LHCN-M2 (cell line): ENCODE measurements around the gene MPEG1. TPM values are rescaled to one million over a fixed set of nuclear protein-coding genes. Genes with fewer than 3 reads are reported as not detected.

Source experiments
- DNase-seq: peaks from one replicate; pipeline ENCODE4 v3.0.0-alpha.2; 2012; ENCODE audit warnings: low read depth
- polyA plus RNA-seq: library from polyadenylated mRNA; unstranded; fragments of >200 nt; gene quantifications from one replicate; pipeline ENCODE4 v1.2.1, GENCODE V29; 2012; ENCODE audit warnings: missing spikeins
- total RNA-seq: library from RNA; depleted of rRNA; stranded (reverse); fragments of >200 nt; gene quantifications from 2 replicates; pipeline ENCODE4 v1.2.3, GENCODE V29; 2014; rRNA removed

The MPEG1 gene, protein sequence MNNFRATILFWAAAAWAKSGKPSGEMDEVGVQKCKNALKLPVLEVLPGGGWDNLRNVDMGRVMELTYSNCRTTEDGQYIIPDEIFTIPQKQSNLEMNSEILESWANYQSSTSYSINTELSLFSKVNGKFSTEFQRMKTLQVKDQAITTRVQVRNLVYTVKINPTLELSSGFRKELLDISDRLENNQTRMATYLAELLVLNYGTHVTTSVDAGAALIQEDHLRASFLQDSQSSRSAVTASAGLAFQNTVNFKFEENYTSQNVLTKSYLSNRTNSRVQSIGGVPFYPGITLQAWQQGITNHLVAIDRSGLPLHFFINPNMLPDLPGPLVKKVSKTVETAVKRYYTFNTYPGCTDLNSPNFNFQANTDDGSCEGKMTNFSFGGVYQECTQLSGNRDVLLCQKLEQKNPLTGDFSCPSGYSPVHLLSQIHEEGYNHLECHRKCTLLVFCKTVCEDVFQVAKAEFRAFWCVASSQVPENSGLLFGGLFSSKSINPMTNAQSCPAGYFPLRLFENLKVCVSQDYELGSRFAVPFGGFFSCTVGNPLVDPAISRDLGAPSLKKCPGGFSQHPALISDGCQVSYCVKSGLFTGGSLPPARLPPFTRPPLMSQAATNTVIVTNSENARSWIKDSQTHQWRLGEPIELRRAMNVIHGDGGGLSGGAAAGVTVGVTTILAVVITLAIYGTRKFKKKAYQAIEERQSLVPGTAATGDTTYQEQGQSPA
- not detected in 2 replicates for total RNA-seq
- polyA plus RNA-seq: not detected

DNA sequence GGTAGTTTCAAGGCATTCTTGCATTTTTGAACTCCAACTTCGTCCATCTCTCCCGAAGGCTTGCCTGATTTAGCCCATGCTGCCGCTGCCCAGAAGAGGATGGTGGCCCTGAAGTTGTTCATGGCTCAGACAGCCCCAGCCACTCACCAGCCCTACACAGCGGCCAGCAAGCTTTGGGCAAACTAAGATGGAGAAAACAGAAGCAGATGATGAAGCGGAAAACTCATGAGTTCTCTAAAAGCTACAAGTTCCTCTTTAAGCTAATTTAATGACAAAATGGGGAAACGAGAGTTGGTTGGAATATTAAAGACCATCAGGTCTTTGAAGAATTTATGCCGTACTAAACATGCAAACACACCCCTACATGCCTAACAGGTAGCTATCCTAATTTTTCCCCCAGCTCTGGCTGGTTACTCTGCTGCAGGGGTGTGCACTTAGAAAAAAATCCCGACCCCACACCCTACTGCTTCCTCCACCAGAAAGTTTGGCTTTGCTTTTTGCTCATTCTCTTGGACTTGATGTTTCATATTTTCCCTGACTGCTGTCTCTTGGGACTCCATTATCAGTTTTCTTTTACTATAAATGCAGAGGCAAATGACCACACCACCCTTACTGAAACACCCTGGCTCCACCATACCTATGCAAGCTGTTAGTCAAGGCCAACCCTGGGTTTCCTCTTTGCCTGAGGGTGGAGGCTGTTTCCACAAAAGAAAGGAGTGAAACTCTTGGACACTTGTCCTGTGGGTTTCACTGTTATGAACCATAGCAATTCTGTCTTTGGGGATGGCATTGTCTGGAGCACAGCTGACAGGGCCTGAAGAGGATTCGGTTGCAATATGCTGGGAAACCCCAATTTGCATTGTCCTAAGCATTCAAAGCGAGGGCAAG is at the start of gene MPEG1:
MPEG1 (minus strand) TSS at position 184 of the 888 bp plus-strand sequence; CDS start at position 122, 62 bp downstream.
- no peak for DNase-seq

DNA sequence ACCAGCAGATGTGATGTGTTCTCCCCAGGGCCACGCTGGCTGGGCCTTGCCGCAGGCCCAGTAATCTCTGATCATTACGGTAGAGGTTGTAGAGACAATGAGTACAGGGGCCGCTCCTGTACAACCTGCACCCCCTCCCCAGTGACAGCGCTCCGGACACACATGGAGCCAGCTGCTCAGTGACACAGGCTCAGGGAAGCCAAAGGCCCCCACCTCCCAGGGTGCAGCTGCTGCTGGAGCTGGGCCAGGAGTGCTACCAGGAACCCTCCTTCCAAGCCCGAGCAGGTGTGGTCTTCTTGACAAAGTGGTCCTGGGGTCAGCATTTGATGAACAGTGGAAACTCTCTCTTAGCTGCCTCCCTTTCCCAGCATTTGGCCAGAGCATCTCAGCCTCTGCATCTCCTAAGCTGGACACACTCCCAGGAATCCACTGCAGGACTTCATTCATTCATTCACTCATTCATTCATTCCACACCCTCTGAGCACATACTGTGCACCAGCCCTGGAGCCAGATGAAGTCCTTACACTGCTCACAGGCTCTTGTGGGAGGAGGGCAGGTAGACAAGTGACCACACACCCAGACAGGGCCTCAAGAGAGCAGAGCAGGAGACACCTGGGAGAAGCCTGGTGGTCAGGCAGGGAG is 49.6 kb upstream of the MPEG1 start:
- DNase-seq: no peak

DNA sequence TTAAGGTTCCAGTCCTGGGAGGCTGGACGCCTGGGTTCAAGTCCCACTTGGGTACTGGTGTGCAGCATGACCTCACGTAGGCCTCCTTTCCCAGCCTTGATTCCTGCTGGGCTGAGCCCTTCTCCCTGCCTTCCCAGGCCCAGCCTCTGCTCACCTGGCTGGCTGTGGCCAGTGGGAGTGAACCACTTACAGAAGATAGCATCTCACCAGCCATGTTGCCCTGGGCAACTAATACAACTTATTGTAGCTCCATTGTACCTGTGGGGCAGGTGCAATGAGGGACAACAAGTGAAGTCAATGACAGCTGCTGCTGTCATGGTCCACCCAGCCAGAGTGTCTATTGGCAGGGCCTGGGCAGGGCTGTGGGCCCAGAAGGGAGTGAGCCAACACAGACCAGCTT is 48.4 kb upstream of the MPEG1 start:
- DNase-seq: no peak

DNA sequence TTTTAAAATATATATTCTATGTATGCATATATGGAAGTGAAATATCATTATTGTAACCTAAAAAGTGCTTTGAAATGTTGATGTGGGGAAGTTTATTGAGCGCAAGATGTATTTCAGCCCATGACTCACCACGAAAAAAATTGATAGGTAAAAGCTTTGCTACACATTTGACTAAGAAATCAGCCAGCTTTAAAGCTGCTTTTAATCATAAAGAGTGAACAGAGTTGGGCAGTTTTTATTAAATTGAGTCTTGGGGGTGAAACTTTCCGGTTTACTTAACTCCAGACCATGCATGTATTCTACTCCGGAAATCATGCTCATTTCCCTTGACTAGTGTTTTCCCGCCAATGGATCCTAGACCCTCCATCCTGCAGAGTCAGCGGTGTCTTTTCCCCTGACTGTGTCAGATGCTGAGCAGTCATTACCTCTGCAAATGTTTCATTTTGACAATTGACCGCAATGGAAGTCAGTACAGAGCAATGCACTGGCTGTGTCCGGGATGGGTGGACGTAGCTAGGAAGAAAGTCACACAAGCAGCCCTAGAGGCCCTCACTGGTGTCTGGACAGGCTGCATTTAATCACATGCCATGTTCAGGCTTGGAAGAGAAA is 47.2 kb upstream of the MPEG1 start:
- no peak for DNase-seq

DNA sequence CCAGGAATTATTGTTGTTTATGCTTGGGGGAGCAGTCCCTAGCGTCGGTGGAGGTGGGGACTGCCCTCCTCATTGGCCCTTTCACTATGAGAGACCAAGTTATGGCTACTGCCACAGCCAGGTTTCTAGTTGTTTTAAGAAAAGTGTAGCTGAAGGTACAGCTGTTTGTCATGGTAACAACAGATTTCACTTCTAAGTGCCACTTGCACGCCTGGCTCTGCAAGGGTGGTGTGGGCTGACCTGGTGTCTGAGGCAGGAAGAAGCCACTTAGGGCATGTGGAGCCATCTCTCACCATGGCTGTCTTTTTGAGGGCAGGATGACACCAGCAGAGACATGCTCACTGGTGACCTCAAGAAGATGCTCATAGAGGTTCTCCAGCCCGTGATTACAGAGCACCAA is 46.3 kb upstream of the MPEG1 start:
- no peak for DNase-seq

DNA sequence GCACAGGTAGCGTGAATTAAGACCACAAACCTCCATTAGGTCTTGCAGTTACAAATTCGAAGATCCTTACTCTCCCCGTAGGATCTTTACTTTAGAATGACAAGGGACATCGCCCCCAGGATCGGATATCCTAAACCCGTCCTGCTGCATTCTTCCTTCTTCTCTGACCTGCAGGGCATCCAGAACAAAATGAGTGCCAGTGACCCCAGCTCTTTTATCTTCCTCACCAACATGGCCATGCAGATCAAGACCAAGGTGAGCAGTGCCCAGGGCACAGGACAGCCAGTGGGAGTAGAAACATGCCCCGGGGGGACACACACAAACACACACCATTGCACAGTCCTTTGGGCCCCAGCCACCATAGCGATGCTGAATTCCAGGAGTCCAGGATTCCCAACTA is 42.6 kb upstream of the MPEG1 start:
- DNase-seq: no peak

DNA sequence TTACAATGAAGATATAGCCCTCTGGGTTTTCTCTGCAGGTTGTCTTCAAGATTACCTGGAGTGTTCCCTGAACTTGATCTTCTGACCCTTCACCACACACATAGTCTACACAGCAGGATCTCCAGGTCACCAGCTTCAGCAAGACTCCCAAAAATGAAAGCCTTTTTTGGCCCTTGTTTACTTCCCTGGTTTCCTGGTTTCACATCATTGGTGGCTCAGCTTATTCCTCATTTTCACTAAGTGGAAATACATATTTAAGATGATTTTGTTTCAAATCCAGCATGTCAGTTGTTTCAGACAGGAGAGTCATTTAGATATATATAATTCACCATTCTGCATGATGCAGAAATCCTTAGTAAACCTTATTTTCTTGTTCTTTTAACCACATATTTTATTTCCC is 41.6 kb upstream of the MPEG1 start:
- DNase-seq: no peak

DNA sequence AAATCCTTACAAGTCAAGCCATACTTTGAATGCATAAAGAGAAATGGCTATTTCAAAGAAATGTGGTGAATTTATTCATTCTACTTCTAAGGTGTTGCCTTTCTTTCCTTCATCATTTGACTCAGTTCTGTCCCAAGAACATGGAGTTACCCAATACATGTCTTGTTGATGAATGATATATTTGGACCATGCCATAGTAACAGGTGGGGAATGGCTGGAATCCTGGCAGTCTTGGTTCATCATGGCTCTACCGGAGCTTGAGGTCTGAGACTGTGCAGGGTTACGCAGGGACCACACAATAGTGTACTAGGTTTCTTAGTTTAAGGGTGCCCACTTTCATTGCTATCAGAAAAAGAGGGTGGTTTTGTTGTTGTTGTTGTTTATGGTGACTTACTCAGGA is 40.3 kb upstream of the MPEG1 start:
- no peak for DNase-seq

DNA sequence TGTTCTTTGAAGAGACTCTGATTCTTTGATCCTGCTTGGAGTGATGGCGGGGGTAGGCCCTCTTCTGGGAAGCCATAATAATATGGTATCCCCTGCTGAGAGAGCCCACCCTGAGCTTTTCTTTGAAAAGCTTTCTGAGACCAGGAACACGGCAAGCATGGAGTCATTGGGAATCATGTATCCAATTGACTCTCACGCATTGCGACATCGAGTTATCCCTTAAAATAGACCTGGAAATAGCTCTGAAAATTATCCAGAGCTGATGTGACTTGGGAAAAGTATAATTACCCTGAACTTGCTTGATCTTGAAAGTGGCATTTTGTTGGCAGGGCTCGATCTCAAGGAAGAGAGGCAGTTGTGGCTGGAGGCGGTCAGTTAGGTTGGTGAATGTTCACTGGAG is 36.8 kb upstream of the MPEG1 start:
- DNase-seq: no peak

DNA sequence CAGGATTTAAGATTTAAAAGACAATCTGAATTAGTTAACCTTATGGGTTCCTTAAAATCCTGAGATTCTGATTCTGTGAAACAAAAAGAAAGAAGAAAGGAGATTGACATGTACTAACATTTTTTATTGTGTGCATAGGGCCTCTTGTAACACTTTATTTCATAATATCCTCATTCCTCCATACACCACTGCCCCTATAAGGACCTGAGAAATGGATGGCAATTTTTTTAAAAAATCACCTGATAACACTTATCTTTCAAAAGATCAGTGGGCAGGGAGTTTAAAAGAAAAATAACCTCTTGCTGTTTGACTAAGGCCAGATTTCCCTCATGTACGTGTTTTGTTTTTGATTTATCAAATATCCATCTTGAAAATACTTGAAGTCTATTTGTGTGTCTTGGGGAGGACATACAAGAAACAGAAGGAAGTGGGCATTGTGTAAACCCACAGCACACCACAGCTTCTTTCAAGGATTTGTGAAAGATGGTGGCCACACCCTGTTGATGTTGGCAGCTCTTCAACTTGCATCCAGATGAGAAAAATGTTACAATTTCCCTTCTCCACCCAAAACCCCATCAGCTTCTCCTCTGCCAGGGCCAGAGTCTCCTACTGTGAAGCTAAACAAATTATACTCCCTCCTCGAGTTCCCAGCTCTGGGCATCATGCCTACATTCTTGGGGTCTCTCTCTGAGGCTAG is 35.0 kb upstream of the MPEG1 start:
- DNase-seq: peak; percentile 25

DNA sequence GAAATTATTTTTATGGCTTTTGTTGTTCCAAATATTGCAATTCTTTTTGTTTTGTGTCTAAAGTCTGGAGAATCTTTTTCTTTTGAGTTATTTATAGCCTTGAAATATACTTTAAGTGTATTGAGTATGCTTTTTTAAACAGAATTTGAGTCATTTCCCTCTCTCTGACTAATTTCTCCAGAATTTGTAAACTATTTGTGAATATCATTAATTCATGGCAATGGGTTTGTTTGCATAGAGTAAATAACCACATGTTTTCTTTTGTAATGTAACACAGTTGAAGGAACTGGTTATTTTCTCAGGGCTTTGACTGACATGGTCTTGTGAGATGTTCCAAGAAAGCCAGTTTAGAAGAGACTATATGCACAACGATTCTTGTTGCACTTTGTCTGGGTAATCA is 30.9 kb upstream of the MPEG1 start:
- no peak for DNase-seq

DNA sequence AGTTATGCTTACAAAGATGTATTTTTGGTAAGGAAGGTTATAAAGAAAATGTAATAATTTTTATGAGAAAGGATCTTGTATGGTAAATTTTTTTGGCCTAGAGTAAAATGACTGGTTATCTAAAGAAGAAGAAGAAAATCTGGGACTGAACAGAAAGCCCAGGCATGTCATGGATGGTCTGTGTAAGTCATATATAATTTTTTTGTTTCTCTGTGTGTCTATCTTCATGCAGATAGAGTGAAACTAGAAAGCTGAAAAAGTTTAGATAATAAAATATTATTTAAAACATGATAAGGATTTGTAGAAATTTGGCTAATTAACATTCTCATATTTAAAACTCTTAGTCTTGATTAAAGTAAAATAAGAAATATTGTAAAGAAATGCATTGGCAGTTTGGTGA is 27.6 kb upstream of the MPEG1 start:
- DNase-seq: no peak

DNA sequence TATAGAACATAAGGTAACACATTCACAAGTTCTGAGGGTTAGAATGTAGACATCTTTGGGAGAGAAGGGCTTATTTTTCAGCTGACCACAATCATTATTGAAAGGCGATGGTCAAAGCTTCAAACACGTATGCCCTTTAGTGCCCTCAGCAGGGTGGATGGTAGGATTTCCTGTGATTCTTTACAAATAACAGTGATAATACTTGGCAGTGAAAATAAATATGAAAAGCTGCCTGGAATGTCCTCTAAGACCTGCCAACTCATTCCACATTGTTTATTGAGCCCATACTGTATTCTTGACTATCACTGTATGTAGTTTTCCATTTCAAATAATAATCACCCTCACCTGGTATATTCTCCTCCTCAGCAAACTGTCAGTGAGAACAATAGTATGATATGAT is 13.7 kb upstream of the MPEG1 start:
- DNase-seq: no peak

DNA sequence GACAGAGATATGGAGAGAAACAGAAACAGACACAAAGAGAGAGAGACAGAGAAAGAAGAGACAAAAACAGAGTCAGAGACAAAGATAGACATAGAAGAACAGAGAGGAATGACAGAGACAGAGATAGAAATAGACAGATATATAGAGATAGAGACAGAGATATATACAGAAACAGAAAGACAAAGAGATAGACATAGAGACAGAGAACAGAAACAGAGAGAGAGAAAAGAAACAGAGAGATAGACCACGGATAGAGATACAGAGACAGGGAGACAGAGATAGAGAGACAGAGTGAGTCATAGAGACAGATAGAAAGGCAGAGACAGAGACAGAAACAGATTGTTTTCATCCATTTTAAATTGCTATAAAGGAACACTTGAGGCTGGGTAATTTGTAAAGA is 12.3 kb upstream of the MPEG1 start:
- DNase-seq: no peak

DNA sequence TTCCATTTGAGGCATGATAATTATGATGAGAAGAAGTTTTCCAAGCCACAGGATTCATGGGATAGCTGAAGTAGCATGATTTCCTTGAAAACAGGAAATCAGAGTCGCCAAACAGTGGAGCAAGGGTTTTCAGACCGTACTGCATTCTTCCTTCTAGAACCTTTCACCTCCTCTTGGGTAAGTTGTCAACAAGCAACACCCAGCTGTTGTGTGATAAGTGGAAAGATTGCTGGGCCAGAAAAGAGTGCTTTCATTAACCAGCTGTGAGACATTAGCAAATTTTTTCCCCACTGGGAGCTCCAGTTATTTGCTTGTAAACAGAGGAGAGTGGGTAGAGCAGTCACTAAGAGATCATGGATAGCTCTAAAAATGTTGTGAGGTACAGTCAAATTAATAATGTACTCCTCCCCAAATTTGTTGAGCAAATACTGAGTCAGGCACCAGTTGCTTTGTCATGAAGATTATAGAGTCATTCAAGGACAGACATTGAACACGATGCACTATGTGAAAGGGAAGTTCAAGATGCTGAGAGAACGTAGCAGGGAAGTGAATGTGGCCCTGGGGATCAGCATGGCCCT is 11.7 kb upstream of the MPEG1 start:
- DNase-seq: peak; percentile 12

DNA sequence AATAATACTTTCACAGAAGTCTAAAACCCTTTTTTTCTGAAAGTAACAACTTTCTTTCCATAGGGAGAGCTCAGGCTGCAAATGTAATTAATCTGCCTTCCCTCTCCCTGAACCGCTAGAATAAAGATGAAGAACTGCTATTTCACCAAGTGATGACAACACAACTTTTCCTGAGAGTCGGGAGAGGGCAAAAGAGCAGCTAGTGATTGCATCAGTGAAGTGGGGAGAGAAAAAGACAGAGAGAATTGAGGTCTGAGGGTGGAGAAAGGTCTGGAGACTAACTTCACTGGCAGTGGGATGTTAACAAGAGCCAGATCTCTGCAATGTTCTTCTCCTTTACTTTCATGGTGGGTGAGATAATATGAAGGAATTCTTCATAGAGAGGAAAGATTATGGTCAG is 10.9 kb upstream of the MPEG1 start:
- DNase-seq: no peak

DNA sequence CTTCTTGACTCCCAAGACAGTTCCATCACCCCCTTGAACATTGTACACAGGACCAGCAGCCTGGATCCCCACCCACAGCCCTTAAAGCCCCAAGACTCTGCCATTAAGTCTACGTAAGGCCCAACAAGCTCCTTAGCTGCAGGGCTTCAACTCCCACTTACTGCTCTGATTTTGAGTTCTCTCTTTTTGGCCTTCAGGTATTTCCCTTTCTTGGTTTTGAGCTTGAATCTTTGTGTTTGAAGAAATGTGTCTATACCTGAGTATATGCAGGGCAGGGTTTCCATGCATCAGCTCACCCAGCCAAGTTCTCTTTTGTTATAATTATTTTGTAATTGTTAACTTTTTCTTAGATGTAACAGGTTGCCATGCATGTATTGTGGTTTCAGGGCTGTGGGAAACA is 10.4 kb upstream of the MPEG1 start:
- DNase-seq: no peak

DNA sequence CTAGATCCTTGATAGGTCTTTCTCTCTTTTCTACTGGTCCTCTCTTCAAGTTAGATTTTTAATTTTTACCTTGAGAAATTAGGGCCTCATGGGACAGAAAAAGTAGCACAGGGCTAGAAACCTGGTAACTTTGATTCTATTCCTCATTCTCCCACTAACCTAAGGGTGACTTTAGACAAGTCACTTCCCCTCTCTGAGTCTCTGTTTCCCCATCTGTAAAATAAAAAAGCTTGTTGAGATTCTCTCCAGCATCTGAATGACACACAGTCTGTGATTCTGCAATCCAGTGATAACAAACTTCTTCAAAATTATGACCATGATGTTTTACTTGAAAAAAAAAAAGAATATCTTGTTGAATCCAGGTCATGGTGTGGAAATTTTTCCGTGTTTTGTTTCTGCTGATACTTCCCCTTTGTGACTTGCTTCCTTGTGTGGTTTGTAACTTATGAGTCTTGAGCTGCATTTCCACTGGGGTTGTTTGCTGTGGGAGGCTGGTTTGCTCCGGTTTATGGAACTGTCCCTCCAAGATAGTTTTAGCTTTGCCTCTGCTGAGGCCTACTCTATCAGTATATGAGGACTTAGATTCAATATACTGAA is 9.8 kb upstream of the MPEG1 start:
- no peak for DNase-seq

DNA sequence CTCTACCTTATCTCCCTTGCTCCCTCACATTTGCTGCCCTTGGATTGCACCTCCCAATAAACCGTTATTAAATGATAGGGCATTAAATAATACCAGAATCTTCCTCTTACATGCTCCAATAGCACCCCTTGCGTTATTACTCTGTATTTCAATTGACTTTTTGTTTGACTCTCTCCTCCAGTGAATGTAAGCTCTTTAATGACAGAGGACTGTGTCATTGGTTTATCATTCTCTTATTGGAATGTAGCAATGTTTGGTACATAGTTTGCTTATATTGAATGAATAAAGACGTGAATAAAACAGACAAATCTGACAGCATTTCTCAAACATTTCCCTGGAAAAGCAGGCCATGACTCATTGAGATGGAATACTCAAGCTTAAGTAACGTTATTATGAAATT is 8.7 kb upstream of the MPEG1 start:
- peak; percentile 67 for DNase-seq

DNA sequence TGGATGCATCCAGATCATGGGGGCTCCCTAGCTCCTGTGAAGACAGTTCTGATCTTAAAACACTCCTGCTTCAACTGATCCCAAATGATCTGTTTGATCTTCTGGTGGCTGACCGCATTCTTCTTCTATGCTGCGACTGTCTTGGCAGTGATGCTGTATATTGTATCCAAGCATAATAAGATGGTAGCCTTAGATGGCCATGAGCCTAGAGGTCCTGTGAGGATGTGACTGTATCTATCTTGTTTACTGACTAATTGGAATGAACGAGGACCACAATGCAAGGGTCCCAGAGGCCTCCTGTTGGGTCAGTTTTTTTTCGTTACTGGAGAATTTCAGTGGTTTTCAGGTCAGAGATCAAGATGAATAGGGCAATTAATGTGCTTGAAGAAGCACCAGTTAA is 7.1 kb upstream of the MPEG1 start:
- no peak for DNase-seq
